ENCODE results near the gene RILPL2.
"Not testable (repeated sequence)": the region's sequence is repeated elsewhere in the genome, so short reads cannot be mapped to it uniquely, and the experiment has no call there.

RILPL2 gene

DNA sequence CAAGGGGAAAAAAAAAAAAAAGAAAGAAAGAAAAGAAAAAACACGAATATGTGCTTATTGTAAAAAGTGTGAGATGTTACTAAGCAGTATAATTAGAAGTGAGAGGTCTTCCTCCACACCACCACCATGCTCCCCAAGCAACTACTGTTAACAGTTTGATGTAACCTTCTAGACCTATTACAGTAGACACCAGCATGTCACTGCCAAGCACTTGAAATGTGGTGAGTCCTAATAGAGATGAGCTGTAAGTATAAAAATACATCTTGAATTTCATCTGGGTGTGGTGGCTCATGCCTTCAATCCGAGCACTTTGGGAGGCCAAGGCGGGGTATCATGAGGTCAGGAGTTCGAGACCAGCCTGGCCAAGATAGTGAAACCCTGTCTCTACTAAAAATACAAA lies 13.4 kb upstream of the RILPL2 start:
- DNase-seq (ENCODE audit: low read depth in 2 of 2): no peak

DNA sequence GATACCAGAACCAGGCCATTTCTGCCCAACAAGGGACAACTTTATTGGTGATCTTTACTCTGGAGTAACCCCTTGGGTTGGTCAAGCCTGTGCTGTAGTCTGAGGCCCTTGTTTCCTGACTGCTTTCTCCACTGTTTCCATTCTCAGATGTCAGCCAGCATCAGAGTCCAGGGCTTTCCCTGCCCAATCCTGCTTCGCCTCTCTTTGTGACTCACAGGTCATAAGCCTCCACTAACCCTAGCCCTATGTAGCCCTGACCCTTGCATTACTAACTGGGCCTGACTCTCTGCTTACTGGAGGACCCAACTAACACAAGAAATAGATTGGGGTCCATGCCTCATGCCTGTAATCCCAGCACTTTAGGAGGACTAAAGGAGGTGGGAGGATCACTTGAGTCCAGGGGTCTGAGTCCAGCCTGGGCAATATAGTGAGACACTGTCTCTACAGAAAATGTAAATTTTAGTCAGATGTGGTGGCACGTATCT lies 12.8 kb upstream of the RILPL2 start:
- DNase-seq (ENCODE audit: low read depth in 2 of 2): no peak

DNA sequence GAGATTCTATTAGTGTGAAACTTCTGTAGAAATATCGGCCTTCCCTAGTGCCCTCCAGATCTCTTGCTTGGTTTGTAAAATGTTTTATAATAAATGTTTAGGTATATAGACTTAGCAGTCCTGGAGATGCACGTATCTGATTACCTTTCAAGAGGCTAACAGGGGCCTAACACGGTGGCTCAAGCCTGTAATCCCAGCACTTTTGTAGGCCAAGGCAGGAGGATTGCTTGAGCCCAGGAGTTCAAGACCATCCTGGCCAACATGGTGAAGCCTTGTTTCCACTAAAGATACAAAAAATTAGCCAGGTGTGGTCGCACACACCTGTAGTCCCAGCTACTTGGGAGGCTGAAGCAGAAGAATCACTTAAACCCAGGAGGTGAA lies 9.8 kb upstream of the RILPL2 start:
- no peak for DNase-seq (ENCODE audit: low read depth in 2 of 2)

DNA sequence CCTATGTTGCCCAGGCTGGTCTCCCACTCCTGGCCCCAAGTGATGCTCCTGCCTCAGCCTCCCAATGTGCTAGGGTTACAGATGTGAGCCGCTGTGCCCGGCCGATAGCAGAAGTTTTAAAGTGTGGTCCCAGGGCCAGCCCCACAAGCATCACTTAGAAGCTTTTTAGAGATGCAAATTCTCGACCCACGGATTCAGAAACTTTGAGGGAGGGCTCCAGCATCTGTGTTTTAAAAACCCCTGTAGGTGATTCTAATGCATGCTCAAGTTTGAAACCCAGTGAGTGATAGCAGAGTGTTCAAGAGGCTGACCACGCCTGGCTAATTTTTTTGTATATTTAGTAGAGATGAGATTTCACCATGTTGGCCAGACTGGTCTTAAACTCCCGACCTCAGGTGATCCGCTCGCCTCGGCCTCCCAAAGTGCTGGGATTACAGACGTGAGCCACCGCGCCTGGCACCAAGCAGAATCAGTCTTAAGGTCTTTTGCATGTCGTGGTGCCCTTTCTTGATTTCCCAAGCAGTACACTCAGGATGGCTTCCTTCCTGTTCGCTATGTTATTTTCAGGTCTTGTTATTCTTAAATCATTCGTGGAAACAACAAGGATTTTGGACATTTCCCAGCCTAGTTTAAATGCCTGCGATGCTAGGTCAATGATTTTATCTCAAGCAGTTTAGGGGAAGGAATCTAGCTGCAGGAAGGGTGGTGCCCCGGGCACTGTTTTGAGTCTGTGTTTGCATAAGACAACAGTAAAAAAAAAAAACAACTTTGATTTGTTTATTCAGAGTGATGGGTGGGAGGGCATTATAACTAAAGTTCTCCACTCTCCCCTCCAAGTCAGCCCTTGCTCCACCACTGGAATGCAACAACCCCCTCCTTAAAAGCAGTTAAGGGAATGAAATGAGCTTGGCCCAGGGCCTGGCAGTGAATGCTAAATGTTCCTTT lies 9.2 kb upstream of the RILPL2 start:
- no peak for DNase-seq (ENCODE audit: low read depth in 2 of 2)

DNA sequence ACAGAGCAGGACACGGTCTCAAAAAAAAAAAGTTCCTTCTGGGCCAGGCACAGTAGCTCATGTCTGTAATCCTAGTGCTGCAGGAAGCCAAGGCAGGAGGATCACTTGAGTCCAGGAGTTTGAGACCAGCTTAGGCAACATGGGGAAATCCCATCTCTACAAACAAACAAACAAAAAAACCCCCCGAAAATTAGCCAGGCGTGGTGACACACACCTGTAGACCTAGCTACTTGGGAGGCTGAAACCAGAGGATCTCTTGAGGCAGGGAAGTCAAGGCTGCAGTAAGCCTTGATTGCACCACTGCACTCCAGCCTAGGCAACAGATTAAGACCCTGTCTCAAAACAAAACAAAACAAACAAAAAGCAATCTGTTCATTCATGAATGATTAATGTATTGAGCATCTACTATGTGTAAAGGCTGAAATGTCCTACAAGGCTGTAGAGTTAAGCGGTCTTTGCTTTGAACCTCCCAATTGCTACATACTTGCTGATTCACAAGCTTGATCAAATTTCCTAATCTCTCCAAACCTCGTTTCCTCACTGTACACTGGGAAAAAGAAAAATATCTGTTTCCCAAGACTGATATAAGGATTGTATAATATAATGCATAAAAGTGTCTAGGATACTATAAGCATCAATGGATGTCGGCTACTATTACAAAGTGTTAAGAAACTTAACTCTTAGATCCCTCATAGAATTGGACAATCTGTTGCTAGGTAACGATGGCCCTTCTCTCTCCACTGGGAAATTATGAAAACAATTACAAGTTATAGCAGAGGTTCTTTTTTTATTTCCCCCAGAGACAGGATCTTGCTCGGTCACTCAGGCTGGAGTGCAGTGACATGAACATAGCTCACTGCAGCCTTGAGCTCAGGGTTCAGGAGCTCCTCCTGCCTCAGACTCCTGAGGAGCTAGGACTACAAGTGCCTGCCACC lies 7.9 kb upstream of the RILPL2 start:
- no peak for DNase-seq (ENCODE audit: low read depth in 2 of 2)

GRCh38 chr12:123442774-123443173 lies 6.3 kb upstream of the RILPL2 start:
- DNase-seq (ENCODE audit: low read depth in 2 of 2): no peak

DNA sequence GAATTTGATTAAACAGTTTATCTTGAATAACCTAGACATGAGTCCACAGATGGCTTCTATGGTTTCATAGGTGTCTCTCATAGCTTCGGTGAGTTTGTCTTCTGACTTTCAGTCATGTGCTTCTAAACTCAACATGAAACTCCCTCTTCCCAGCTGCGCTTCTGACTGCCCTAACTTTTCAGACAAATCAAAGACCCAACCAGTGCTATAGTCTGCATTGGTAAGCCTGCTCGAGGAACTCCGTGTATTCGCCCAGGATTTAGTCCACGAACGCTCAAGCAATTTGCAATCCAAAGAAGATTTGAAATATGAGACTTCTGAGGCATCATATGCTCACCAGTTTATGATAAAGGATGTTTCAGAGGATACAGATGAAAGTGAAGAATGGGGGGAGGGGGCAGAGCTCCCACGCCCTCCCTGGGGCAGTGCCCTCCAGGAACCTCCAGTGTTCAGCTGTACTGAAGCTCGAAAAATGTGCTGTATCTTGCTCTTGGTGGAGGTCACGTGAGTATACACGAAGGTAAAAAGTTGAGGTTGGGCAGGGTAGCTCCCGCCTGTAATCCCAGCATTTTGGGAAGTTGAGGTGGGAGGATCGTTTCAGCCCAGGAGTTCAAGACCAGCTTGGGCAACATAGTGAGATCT lies 5.2 kb upstream of the RILPL2 start:
- no peak for DNase-seq (ENCODE audit: low read depth in 2 of 2)

GRCh38 chr12:123435636-123436016 lies 858 bp downstream of the RILPL2 start:
- no peak for DNase-seq (ENCODE audit: low read depth in 2 of 2)

- DNase-seq (ENCODE audit: low read depth in 2 of 2): no peak
Measured at GRCh38 chr12:123433615-123434014, 2.9 kb downstream of the RILPL2 start.

DNA sequence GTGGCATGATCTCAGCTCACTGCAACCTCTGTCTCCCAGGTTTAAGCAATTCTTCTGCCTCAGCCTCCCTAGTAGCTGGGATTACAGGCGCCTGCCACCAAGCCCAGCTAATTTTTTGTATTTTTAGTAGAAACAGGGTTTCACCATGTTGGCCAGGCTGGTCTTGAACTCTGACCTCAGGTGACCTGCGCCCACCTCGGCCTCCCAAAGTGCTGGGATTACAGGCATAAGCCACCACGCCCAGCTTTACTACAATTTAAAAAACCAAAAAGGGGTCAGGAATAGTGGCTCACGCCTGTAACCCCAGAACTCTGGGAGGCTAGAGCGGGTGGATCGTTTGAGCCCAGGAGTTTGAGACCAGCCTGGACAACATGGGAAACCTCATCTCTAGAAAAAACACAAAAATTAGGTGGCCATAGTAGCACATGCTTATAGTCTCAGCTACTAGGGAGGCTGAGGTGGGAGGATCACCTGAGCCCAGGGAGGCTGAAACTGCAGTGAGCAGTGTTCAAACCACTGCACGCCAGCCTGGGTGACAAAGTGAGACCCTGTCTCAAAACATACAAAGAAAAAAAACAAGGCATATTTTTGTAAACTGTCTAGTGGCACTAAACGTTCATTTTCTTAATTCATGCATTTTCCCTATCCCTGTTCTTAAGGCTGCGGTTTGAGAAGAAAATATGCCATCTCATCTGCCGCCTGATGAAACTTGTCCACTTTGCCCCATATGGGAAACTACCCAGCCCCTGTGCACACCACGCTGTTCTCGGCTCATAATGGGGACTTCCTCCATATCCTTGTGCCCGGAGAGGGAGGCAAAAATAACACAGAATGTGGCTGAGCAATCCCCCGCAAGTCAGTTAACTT lies 4.3 kb downstream of the RILPL2 start:
- DNase-seq (ENCODE audit: low read depth in 2 of 2): not testable (repeated sequence)

GRCh38 chr12:123429101-123429500 lies 7.4 kb downstream of the RILPL2 start:
- DNase-seq (ENCODE audit: low read depth in 2 of 2): not testable (repeated sequence)

GRCh38 chr12:123428591-123428990 lies 7.9 kb downstream of the RILPL2 start:
- DNase-seq (ENCODE audit: low read depth in 2 of 2): no peak

DNA sequence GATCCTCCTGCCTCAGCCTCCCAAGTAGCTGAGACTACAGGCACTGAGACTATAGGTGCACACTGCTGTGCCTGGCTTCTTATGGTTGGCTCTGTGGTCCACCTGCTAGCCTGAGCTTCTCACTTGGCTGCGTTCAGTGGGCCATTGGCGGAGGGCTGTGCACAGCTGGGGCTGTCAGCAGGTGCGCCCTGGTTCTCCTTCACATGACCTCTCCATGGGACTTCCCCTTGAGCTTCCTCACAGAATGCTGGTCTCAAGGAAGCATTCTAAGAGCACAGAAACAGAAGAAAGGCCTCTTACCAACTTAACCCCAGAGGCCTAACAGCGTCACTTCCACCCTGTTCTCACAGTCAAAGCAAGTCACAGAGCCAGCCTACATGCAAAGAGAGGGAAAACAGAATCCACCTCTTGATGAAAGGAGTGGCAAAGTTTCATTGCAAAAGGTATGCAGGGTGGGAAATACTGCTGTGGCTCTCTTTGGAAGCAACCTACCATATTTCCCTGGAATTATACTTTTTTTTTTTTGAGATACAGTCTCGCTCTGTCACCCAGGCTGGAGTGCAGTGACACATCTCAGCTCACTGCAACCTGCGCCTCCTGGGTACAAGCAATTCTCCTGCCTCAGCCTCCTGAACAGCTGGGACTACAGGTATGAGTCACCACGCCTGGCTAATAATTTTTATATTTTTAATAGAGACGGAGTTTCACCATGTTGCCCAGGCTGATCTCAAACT lies 9.3 kb downstream of the RILPL2 start:
- no peak for DNase-seq (ENCODE audit: low read depth in 2 of 2)

- DNase-seq (ENCODE audit: low read depth in 2 of 2): no peak
Measured at GRCh38 chr12:123421314-123421713, 15.2 kb downstream of the RILPL2 start.

- DNase-seq (ENCODE audit: low read depth in 2 of 2): no peak
Measured at GRCh38 chr12:123410041-123410412, 26.5 kb downstream of the RILPL2 start.

- DNase-seq (ENCODE audit: low read depth in 2 of 2): not testable (repeated sequence)
Measured at GRCh38 chr12:123409284-123410040, 27.0 kb downstream of the RILPL2 start.

DNA sequence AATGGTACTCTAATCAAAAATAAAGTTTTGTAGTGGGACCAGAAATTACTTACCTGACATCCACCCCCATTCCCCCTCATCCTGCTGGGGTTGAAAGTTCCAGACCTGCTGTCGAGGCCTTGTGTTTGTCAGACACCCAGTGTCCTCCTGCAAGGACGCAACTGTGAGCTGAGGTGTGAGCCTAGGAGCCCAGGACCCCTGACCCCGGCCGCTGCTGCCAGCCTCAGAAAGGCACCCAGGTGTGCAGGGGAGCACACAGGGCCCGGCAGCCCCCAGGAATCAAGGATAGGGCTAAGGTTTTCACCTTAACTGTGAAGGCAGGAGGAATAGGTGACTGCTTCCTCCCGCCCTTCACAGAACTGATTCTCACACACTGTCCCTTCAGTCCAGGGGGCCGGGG lies 27.9 kb downstream of the RILPL2 start:
- not testable (repeated sequence) for DNase-seq (ENCODE audit: low read depth in 2 of 2)

- DNase-seq (ENCODE audit: low read depth in 2 of 2): not testable (repeated sequence)
Measured at GRCh38 chr12:123407934-123408333, 28.6 kb downstream of the RILPL2 start.

DNA sequence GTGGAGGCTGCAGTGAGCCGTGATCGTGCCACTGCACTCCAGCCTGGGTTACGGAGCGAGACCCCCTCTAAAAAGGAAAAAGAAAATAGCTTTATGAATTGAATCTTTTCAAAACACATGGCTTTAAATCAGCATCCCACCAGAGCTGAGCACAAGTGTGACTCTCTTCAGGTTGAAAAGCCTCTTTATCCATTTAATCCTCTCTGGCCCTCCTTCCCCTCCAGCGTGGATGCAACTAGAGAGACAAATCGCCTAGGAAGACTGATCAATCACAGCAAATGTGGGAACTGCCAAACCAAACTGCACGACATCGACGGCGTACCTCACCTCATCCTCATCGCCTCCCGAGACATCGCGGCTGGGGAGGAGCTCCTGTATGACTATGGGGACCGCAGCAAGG lies 29.2 kb downstream of the RILPL2 start:
- not testable (repeated sequence) for DNase-seq (ENCODE audit: low read depth in 2 of 2)

GRCh38 chr12:123404581-123404980 lies 31.9 kb downstream of the RILPL2 start:
- DNase-seq (ENCODE audit: low read depth in 2 of 2): no peak
